NB4 (cell line): ENCODE measurements around the gene CXCR4.

Experiments
- CTCF ChIP-seq: IDR thresholded peaks from one replicate; pipeline ENCODE4 v1.5.1; 2012; ENCODE audit warnings: low read depth, low read length
- MAX ChIP-seq: IDR thresholded peaks from 2 replicates; pipeline ENCODE4 v1.6.1; 2011; ENCODE audit warnings: low read depth, low read length
- POLR2A ChIP-seq: IDR thresholded peaks from 2 replicates; pipeline ENCODE4 v1.6.1; 2011; ENCODE audit warnings: mild to moderate bottlenecking; ENCODE audit not compliant: insufficient read length; ENCODE audit errors: extremely low read depth

GRCh38 chr2:136125236-136125635 lies 7.3 kb upstream of the CXCR4 start:
- TF ChIP-seq CTCF (no peak), POLR2A (no peak), MAX (no peak)
